K562 (cell line): ENCODE results near the gene IMPA2. TPM values are rescaled to one million over a fixed set of nuclear protein-coding genes. Genes with fewer than 3 reads are reported as not detected.
A peak's percentile ranks its signal among the peaks of the same experiment; 100 is the strongest.

Source experiments
- ATF7 ChIP-seq: fragments of 450-650 bp; IDR thresholded peaks from 2 replicates; pipeline ENCODE4 v1.7.1; 2014; ENCODE audit warnings: mild to moderate bottlenecking, moderate library complexity
- DIDO1 ChIP-seq: fragments of 450-650 bp; IDR thresholded peaks from 2 replicates; pipeline ENCODE4 v1.6.1; 2016; ENCODE audit warnings: low read depth, missing biosample characterization, missing genetic modification characterization
- EHMT2 ChIP-seq: fragments of 450-650 bp; IDR thresholded peaks from 2 replicates; pipeline ENCODE4 v1.6.1; 2018; ENCODE audit warnings: antibody characterized with exemption
- HBP1 ChIP-seq: fragments of 450-650 bp; formaldehyde crosslinking; IDR thresholded peaks from 2 replicates; pipeline ENCODE4 v1.4.0; 2022; ENCODE audit warnings: missing genetic modification characterization
- JUND ChIP-seq, 2 experiments: IDR thresholded peaks; 2 replicates in 1 of 2; 3 replicates in 1 of 2; pipeline ENCODE4 v1.6.1; 2011; ENCODE audit warnings: borderline replicate concordance in 2 of 2, low read depth in 2 of 2, low read length in 2 of 2, improper control_type of control experiment in 1 of 2, missing biosample characterization in 1 of 2, missing genetic modification characterization in 1 of 2, missing genetic modification reagents in 1 of 2
- MTF1 ChIP-seq: fragments of 250-450 bp; sonication (Bioruptor Pico); IDR thresholded peaks from 2 replicates; pipeline ENCODE4 v1.9.0; 2021; ENCODE audit warnings: moderate library complexity, mild to moderate bottlenecking, inconsistent platforms, borderline replicate concordance
- NFIC ChIP-seq: fragments of 450-650 bp; IDR thresholded peaks from 2 replicates; pipeline ENCODE4 v1.6.1; 2017; ENCODE audit warnings: mild to moderate bottlenecking, inconsistent platforms
- SMAD4 ChIP-seq: fragments of 250-450 bp; sonication (Bioruptor Pico); conservative IDR thresholded peaks from 2 replicates; pipeline ENCODE4 v1.8.0; 2021; ENCODE audit warnings: inconsistent platforms, mild to moderate bottlenecking, moderate library complexity
- WHSC1 ChIP-seq: IDR thresholded peaks from one replicate; pipeline ENCODE4 v1.6.1; 2012; ENCODE audit warnings: low read length, control low read depth, inconsistent platforms
- ZBTB12 ChIP-seq: fragments of 250-450 bp; sonication (Bioruptor Pico); IDR thresholded peaks from 2 replicates; pipeline ENCODE4 v1.4.0; 2020
- ZBTB26 ChIP-seq: fragments of 450-650 bp; formaldehyde crosslinking; IDR thresholded peaks from 2 replicates; pipeline ENCODE4 v1.4.0; 2022; ENCODE audit warnings: missing genetic modification characterization
- ZEB2 ChIP-seq: fragments of 450-650 bp; IDR thresholded peaks from 2 replicates; pipeline ENCODE4 v1.6.1; 2016
- ZNF133 ChIP-seq: fragments of 250-450 bp; sonication (Bioruptor Pico); IDR thresholded peaks from 2 replicates; pipeline ENCODE4 v1.4.0; 2020; ENCODE audit warnings: mild to moderate bottlenecking
- ZNF134 ChIP-seq: fragments of 250-450 bp; sonication (Bioruptor Pico); conservative IDR thresholded peaks from 2 replicates; pipeline ENCODE4 v1.4.0; 2020
- ZNF318 ChIP-seq, 2 experiments: fragments of 450-650 bp; IDR thresholded peaks; 2 replicates each; pipeline ENCODE4 v1.6.1; 2016; ENCODE audit warnings: mild to moderate bottlenecking in 2 of 2, borderline replicate concordance in 1 of 2, low read depth in 1 of 2, moderate library complexity in 1 of 2
- ZNF408 ChIP-seq: fragments of 250-450 bp; sonication (Bioruptor Pico); IDR thresholded peaks from 2 replicates; pipeline ENCODE4 v1.4.0; 2020; ENCODE audit warnings: low read depth, mild to moderate bottlenecking, moderate library complexity
- ZNF75A ChIP-seq: fragments of 450-650 bp; formaldehyde crosslinking; IDR thresholded peaks from 2 replicates; pipeline ENCODE4 v1.4.0; 2020; ENCODE audit warnings: mild to moderate bottlenecking
- polyA plus RNA-seq, 8 experiments: library from polyadenylated mRNA; depleted of rRNA in 4 of 8; stranded (reverse) in 5 of 8; unstranded in 3 of 8; fragments of >200 nt; fragmentation: Nextera tagmentation in 2 of 8; fragmentation: Illumina TruSeq in 1 of 8; extraction: Ambion mirVana in 2 of 8; extraction: Trizol in 1 of 8; gene quantifications; 2 replicates each; pipeline versions ENCODE4 v1.2.1 to v1.2.3, GENCODE V29; 2011 to 2014; ENCODE audit warnings: inconsistent platforms in 1 of 8, missing spikeins in 1 of 8
- total RNA-seq, 7 experiments: library from RNA; depleted of rRNA in 6 of 7; stranded (reverse); fragments of >200 nt in 6 of 7; fragmentation: Illumina TruSeq in 2 of 7; extraction: Trizol in 2 of 7; gene quantifications; 2 replicates each; pipeline versions ENCODE4 v1.2.1 to v1.2.3, GENCODE V29; 2011 to 2021; ENCODE audit warnings: low replicate concordance in 1 of 7

IMPA2 gene
- total and polyA plus RNA-seq, 9 of the 15 experiments (the other 6 are each of a cell fraction or from before 2014, with no cell fraction given): 0.62 to 11.3 (median 5.7) TPM

GRCh38 chr18:11937874-11938478 lies 43.3 kb upstream of the IMPA2 start (continued):
- TF ChIP-seq ZNF318 (IDR thresholded peaks at IDR 0.05; ENCODE audit: borderline replicate concordance in 1 of 2, low read depth in 1 of 2) (no peak), HBP1 (CRISPR knock-in tag) (no peak), SMAD4 (no peak), NFIC (no peak), ZBTB12 (CRISPR knock-in tag) (no peak), WHSC1 (no peak), MTF1 (CRISPR knock-in tag) (no peak), ZEB2 (no peak), ZBTB26 (CRISPR knock-in tag) (no peak), ZNF408 (CRISPR knock-in tag) (no peak), DIDO1 (tag) (no peak), ZNF133 (CRISPR knock-in tag) (no peak), JUND (IDR thresholded peaks at IDR 0.05; ENCODE audit: borderline replicate concordance, low read depth, low read length) (peak; percentile 22; the same call in 1 of the 2 replicates), JUND (tag; IDR thresholded peaks at IDR 0.05; ENCODE audit: borderline replicate concordance, low read depth, low read length) (no peak), ZNF75A (no peak), EHMT2 (no peak), ZNF134 (CRISPR knock-in tag) (no peak), ATF7 (0 out of 2 replicates have a peak, but pooled peaks have one; percentile 14)
